ENCODE results near the gene MAP2K2. TPM values are rescaled to one million over a fixed set of nuclear protein-coding genes. Genes with fewer than 3 reads are reported as not detected.

The MAP2K2 gene
- total RNA-seq, 4 donors from 2014 or later: 89.0 to 111 (median 106) TPM

DNA sequence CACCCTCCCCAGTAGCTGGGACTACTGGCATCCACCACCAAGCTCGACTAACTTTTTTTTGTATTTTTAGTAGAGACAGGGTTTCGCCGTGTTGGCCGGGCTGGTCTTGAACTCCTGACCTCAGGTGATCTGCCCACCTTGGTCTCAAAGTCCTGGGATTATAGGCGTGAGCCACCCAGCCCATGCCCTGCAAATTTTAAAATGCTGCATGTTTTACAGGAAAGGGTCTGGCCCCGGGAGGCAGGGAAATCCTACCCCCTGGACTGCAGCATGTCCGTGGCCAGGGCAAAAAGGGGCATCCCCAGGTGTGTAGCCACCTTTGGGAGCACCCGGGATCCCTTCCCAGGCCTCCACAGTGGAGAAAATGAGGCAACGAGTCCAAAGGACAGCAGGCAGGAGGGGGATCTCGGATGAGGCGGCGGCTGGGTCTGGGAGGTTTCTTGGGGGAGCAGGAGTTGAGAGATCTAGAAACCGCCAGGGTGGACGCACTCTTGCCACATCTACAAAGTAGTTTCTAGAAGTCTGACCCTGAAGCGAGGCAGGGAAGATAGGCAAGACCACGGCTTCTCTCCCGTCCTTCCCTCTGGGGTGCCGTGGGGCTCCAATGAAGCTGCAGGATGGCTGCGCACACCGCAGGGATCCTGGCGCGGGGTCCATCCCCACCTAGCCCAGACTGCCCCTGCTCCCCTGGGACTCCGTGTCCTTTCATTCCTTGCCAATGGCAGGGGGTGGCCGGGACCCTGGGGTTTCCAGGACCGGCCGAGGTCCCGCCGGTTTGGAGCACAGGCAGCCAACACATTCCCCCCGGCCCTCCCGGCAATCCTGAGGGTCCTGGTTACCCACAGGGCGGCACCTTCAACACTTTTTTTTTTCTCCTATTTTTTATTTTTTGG, 35.9 kb downstream of the MAP2K2 start:
- H3K4me3 ChIP-seq (ENCODE audit: low read depth, poor library complexity, severe bottlenecking): no peak overlapping the region
- 82 to 85% methylated on average over 31 of the region's 31 CpGs for WGBS, 2 donors
- intact Hi-C loops (cut with DNase I; ENCODE audit: low total_unique reads): no loop called here
- DNase-seq (ENCODE audit: low spot score in 2 of 2): no peak
- TF ChIP-seq, protein P1, sequence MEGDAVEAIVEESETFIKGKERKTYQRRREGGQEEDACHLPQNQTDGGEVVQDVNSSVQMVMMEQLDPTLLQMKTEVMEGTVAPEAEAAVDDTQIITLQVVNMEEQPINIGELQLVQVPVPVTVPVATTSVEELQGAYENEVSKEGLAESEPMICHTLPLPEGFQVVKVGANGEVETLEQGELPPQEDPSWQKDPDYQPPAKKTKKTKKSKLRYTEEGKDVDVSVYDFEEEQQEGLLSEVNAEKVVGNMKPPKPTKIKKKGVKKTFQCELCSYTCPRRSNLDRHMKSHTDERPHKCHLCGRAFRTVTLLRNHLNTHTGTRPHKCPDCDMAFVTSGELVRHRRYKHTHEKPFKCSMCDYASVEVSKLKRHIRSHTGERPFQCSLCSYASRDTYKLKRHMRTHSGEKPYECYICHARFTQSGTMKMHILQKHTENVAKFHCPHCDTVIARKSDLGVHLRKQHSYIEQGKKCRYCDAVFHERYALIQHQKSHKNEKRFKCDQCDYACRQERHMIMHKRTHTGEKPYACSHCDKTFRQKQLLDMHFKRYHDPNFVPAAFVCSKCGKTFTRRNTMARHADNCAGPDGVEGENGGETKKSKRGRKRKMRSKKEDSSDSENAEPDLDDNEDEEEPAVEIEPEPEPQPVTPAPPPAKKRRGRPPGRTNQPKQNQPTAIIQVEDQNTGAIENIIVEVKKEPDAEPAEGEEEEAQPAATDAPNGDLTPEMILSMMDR (IDR thresholded peaks at IDR 0.05): no peak
- TF ChIP-seq POLR2A (IDR thresholded peaks at IDR 0.05): no peak

DNA sequence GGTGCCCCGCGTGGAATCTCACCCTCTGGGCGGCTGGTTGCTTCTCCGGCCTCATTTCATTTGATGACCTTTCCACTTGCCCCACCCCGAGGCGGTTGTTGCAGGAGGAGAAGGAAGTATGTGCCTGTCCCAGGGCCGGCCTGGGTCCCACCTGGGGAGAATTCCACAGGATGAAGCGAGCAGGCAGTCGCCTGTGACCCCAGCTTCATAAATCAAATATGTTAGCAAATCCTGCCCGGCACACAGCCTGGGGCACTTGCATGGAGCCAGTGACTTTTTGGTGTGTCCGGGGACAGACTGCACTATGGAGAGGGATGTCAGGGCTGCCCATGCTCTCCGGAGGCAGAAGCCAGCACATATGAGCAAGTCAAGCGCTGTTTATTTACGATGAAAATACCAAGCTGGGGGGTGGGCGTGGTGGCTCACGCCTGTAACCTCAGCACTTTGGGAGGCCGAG, 37.5 kb downstream of the MAP2K2 start:
- no peak for DNase-seq (ENCODE audit: low spot score in 2 of 2)
- intact Hi-C loops (cut with DNase I; ENCODE audit: low total_unique reads): no loop called here
- 30% methylated on average over 17 of the region's 17 CpGs for WGBS, 2 donors
- TF ChIP-seq, protein P1 (IDR thresholded peaks at IDR 0.05): no peak
- TF ChIP-seq POLR2A (IDR thresholded peaks at IDR 0.05): no peak
- H3K4me3 ChIP-seq (ENCODE audit: low read depth, poor library complexity, severe bottlenecking): no peak overlapping the region

DNA sequence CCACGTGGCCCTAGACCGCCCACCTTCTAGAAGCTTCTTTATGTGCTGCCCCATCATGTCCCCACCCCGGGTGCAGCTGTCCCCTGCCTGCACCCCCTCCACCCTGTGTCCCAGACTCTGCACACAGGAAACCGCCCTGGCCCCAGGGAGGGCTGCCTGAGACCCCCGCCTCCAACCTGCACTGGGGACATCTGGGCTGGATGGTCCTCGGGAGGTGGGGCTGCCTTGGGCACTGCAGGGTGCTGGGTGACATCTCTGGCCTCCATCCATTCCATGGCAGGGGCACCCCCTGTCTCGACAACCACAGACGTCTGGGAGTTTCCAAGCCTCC, 39.4 kb downstream of the MAP2K2 start:
- WGBS, 2 donors: 59 to 61% methylated on average over 8 of the region's 8 CpGs
- TF ChIP-seq, protein P1 (IDR thresholded peaks at IDR 0.05): no peak
- no peak for TF ChIP-seq POLR2A (IDR thresholded peaks at IDR 0.05)
- intact Hi-C loops (cut with DNase I; ENCODE audit: low total_unique reads): no loop called here
- no peak for DNase-seq (ENCODE audit: low spot score in 2 of 2)
- H3K4me3 ChIP-seq (ENCODE audit: low read depth, poor library complexity, severe bottlenecking): no peak overlapping the region

DNA sequence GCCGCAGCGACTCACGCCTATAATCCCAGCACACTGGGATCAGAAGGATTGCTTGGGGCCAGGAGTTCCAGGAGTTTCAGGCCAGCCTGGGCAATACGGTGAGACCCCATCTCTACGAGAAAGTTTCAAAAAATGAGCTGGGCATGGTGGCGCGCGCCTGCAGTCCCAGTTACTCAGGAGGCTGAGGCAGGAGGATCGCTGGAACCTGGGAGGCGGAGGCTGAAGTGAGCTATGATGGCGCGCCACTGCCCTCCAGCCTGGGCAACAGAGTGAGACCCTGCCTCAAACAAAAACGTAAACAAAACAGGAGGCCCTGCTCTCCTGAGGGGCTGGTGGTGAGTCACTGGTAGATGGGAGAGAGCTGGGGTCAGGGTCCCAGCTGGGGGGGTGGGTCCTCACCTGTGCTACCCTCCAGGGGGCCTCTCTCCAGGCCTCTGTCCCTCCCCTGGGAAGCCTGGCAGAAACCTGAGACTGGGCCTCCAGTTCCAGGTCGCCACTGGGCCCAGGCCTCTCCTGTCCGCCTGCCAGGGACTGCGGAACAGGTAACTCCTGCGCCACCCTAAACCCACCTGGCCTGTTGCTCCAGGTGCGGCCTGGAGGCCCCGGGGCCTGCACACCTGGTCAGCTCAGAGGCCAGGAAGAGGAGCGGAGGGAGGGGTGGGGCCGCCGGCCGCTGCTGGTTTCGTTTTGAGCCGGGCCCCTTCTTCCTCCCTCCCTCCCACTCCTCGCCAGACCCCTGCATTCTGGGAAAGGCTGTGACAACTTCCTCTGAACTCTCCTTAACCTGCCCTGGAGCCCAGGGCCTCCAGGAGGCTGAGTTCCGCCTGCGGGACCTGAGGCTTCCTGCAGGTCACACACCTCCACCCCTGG, 40.0 kb downstream of the MAP2K2 start:
- WGBS, 2 donors: 59 to 70% methylated on average over 28 of the region's 28 CpGs
- TF ChIP-seq, protein P1 (IDR thresholded peaks at IDR 0.05): no peak
- no peak for TF ChIP-seq POLR2A (IDR thresholded peaks at IDR 0.05)
- no peak for DNase-seq (ENCODE audit: low spot score in 2 of 2)
- no peak overlapping the region for H3K4me3 ChIP-seq (ENCODE audit: low read depth, poor library complexity, severe bottlenecking)
- intact Hi-C loops (cut with DNase I; ENCODE audit: low total_unique reads): no loop called here

DNA sequence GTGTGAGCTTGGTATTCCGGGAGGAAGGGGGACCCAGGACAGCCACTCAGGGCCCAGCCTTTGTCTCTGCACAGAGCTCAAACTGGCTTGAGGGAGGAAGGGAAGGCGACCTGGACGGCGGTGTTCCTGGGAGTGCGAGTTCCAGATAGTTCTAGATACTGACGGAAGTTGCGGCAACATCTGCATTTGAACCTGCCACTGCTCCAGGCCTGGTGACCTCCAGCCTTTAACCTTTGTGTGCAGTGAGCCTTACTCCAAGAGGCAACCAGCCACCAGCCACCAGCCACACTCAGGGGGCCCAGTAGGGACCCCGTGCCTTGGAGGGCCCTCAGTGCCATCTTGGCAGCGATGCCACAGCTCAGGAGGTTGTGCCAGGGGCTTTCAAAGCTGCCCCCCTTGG, 41.8 kb downstream of the MAP2K2 start:
- DNase-seq (ENCODE audit: low spot score in 2 of 2): no peak
- intact Hi-C loops (cut with DNase I; ENCODE audit: low total_unique reads): no loop called here
- TF ChIP-seq POLR2A (IDR thresholded peaks at IDR 0.05): no peak
- TF ChIP-seq, protein P1 (IDR thresholded peaks at IDR 0.05): no peak
- no peak overlapping the region for H3K4me3 ChIP-seq (ENCODE audit: low read depth, poor library complexity, severe bottlenecking)
- 86 to 87% methylated on average over 8 to 9 of the region's 9 CpGs for WGBS, 2 donors

All from lower leg skin (tissue), 4 donors.